ENCODE results near the gene HBB. TPM values are rescaled to one million over a fixed set of nuclear protein-coding genes. Genes with fewer than 3 reads are reported as not detected.

HBB gene
- total RNA-seq, 4 donors from 2014 or later = 3.7 to 45.8 (median 15.2) TPM

- Histone ChIP-seq H3K9me3 (no peaks in the 10 kb centered on the region), H3K27me3 (no peaks in the 10 kb centered on the region), H3K27ac (no peak overlapping the region), H3K36me3 (no peaks in the 10 kb centered on the region), H3K4me3 (no peak overlapping the region), H3K4me1 (no peaks in the 10 kb centered on the region)
- WGBS = 67% methylated on average over 1 of the region's 1 CpG
- TF ChIP-seq EP300 (IDR thresholded peaks at IDR 0.05) = no peak
- no peak for DNase-seq (ENCODE audit: low spot score in 2 of 2)
These were observed 3.2 kb downstream of the HBB start for GRCh38 chr11:5223686-5224085.

DNA sequence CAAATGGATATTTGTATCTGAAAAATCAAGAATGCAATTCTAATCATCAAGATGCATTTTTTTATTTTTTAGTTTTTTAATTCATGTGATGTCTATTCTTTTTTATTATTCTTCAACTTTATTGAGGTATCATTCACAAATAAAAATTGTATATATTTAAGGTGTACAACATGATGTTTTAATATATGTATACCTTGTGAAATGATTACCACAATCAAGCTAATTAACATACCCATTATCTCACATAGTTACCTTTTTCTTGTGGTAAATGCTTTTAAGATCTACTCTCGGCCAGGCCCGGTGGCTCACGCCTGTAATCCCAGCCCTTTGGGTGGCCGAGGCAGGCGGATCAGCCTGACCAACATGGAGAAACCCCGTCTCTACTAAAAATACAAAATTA is 3.7 kb downstream of the HBB start:
- 91% methylated on average over 6 of the region's 6 CpGs for WGBS
- no peaks in the 10 kb centered on the region for H3K4me1 ChIP-seq

GRCh38 chr11:5210376-5210885 is 16.4 kb downstream of the HBB start:
- no peak overlapping the region for H3K27ac ChIP-seq
- 65% methylated on average over 7 of the region's 7 CpGs for WGBS
- no peak for DNase-seq (ENCODE audit: low spot score in 2 of 2)

More for the DNA sequence above, 3.7 kb downstream of the HBB start:
- Histone ChIP-seq H3K36me3 (no peaks in the 10 kb centered on the region), H3K9me3 (no peaks in the 10 kb centered on the region), H3K4me3 (no peak overlapping the region), H3K27ac (no peak overlapping the region), H3K27me3 (no peaks in the 10 kb centered on the region)
- DNase-seq (ENCODE audit: low spot score in 2 of 2) = no peak
- no peak for TF ChIP-seq POLR2A (IDR thresholded peaks at IDR 0.05)
- TF ChIP-seq, protein P1, sequence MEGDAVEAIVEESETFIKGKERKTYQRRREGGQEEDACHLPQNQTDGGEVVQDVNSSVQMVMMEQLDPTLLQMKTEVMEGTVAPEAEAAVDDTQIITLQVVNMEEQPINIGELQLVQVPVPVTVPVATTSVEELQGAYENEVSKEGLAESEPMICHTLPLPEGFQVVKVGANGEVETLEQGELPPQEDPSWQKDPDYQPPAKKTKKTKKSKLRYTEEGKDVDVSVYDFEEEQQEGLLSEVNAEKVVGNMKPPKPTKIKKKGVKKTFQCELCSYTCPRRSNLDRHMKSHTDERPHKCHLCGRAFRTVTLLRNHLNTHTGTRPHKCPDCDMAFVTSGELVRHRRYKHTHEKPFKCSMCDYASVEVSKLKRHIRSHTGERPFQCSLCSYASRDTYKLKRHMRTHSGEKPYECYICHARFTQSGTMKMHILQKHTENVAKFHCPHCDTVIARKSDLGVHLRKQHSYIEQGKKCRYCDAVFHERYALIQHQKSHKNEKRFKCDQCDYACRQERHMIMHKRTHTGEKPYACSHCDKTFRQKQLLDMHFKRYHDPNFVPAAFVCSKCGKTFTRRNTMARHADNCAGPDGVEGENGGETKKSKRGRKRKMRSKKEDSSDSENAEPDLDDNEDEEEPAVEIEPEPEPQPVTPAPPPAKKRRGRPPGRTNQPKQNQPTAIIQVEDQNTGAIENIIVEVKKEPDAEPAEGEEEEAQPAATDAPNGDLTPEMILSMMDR (IDR thresholded peaks at IDR 0.05) = no peak
- no peak for TF ChIP-seq EP300 (IDR thresholded peaks at IDR 0.05)
- no peak for TF ChIP-seq POLR2AphosphoS5 (IDR thresholded peaks at IDR 0.05)

GRCh38 chr11:5204787-5205186 is 22.1 kb downstream of the HBB start:
- WGBS = 21% methylated on average over 1 of the region's 1 CpG
- Histone ChIP-seq H3K36me3 (no peaks in the 10 kb centered on the region), H3K4me3 (no peak overlapping the region), H3K9me3 (no peaks in the 10 kb centered on the region), H3K4me1 (no peaks in the 10 kb centered on the region), H3K27ac (no peak overlapping the region), H3K27me3 (no peaks in the 10 kb centered on the region)
- no peak for DNase-seq (ENCODE audit: low spot score in 2 of 2)
- TF ChIP-seq, protein P1 (IDR thresholded peaks at IDR 0.05) = no peak
- TF ChIP-seq POLR2AphosphoS5 (IDR thresholded peaks at IDR 0.05) (no peak), POLR2A (IDR thresholded peaks at IDR 0.05) (no peak), EP300 (IDR thresholded peaks at IDR 0.05) (no peak)

More at GRCh38 chr11:5210376-5210885, 16.4 kb downstream of the HBB start:
- H3K27me3 ChIP-seq = no peaks in the 10 kb centered on the region
- no peak overlapping the region for H3K4me3 ChIP-seq
- no peak for TF ChIP-seq EP300 (IDR thresholded peaks at IDR 0.05)
- TF ChIP-seq POLR2A (IDR thresholded peaks at IDR 0.05) = no peak
- TF ChIP-seq, protein P1 (IDR thresholded peaks at IDR 0.05) = no peak
- no peak for TF ChIP-seq POLR2AphosphoS5 (IDR thresholded peaks at IDR 0.05)
- H3K36me3 ChIP-seq = no peaks in the 10 kb centered on the region
- no peaks in the 10 kb centered on the region for H3K4me1 ChIP-seq
- no peaks in the 10 kb centered on the region for H3K9me3 ChIP-seq

GRCh38 chr11:5203366-5203765 is 23.5 kb downstream of the HBB start:
- Histone ChIP-seq H3K27ac (no peak overlapping the region), H3K9me3 (no peaks in the 10 kb centered on the region), H3K27me3 (no peaks in the 10 kb centered on the region), H3K36me3 (no peaks in the 10 kb centered on the region), H3K4me3 (no peak overlapping the region), H3K4me1 (no peaks in the 10 kb centered on the region)
- TF ChIP-seq, protein P1 (IDR thresholded peaks at IDR 0.05) = no peak
- TF ChIP-seq EP300 (IDR thresholded peaks at IDR 0.05) (no peak), POLR2A (IDR thresholded peaks at IDR 0.05) (no peak), POLR2AphosphoS5 (IDR thresholded peaks at IDR 0.05) (no peak)
- DNase-seq (ENCODE audit: low spot score in 2 of 2) = no peak
- WGBS = 80% methylated on average over 2 of the region's 2 CpGs

GRCh38 chr11:5200582-5200981 is 26.3 kb downstream of the HBB start, which contains the start of gene OR51V1:
TSS of gene OR51V1 (minus strand) at chr11:5200682. CDS start at chr11:5200682, 0 bp downstream.
- no peaks in the 10 kb centered on the region for H3K9me3 ChIP-seq
- DNase-seq (ENCODE audit: low spot score in 2 of 2) = no peak
- no peaks in the 10 kb centered on the region for H3K36me3 ChIP-seq
- no peak within 1 kb of the TSS for H3K27ac ChIP-seq
- no peak within 1 kb of the TSS for H3K4me3 ChIP-seq
- H3K27me3 ChIP-seq = no peaks in the 10 kb centered on the region
- H3K4me1 ChIP-seq = no peaks in the 10 kb centered on the region
- 79% methylated on average over 1 of the region's 1 CpG for WGBS
- TF ChIP-seq EP300 (IDR thresholded peaks at IDR 0.05) (no peak), POLR2A (IDR thresholded peaks at IDR 0.05) (no peak), POLR2AphosphoS5 (IDR thresholded peaks at IDR 0.05) (no peak)
- TF ChIP-seq, protein P1 (IDR thresholded peaks at IDR 0.05) = no peak

Measured in suprapubic skin (tissue), 4 donors.